ENCODE measurements around the gene TMEM163.

Gene TMEM163

DNA sequence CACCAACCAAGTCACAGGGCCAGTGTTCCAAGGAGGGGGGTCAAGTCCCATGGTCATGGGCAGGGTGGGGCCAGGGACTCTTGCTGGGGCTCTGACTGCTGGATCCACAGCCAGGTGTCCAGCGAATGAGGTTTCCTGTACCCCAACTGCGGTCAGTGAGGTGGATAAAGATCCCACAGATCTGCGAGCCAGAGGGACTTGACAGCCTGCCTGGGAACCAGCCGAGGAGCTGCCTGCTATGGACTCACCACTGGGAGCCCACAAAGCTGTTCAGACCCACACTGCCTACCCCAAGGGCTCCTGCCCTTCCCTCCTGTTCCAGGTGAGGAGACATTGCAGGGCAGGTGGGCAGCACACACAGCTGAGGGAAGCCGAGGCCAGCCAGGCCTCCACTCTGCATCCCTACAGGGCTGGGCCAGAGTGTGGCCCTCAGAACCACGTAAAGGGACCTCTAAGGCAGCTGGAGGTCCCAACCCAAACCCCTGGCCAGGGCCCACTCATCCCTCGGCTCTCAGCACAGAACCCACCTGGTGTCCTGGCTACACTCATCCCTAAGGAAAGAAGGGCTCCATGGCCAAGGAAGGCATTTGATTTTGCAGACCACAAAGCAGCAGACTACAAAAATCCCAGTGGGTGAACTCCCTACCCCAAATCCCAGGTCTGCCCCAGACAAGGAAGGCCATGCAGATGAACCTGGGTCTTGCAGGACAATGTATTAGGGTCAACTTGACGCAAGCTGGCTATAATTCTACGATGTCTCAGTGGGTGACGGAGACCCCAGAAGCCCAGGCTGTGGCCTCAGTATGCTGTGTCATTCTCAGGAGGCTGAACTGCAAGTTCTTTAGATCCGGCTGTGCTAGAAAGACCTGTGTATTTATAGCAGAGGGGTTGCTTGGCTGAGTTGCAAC lies 255.8 kb downstream of the TMEM163 start:
- TF ChIP-seq GATA3 (IDR thresholded peaks at IDR 0.05; ENCODE audit: low read depth, low read length) (no peak), GATA2 (IDR thresholded peaks at IDR 0.05; ENCODE audit: low read depth, low read length) (no peak)

DNA sequence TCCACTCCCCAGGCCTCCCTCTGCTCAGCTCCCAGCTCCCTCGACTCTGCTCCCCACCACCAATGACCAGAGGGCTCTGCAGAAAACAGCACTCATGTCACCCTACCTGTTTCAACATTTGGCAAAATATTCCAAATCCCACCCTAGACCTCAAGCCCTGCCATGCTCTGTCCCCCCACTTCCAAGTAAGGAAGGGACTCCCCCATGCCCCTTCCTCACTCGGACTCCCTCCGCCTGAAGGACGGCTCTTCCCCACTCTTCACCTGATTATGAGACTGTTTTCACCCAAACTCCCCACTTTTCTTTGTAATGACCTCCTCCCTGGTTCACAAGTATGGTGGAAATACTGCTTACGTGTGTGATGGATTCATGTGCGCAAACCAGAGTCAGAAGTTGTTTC lies 256.5 kb downstream of the TMEM163 start:
- TF ChIP-seq GATA3 (IDR thresholded peaks at IDR 0.05; ENCODE audit: low read depth, low read length), result no peak
- TF ChIP-seq GATA2 (IDR thresholded peaks at IDR 0.05; ENCODE audit: low read depth, low read length), result no peak

DNA sequence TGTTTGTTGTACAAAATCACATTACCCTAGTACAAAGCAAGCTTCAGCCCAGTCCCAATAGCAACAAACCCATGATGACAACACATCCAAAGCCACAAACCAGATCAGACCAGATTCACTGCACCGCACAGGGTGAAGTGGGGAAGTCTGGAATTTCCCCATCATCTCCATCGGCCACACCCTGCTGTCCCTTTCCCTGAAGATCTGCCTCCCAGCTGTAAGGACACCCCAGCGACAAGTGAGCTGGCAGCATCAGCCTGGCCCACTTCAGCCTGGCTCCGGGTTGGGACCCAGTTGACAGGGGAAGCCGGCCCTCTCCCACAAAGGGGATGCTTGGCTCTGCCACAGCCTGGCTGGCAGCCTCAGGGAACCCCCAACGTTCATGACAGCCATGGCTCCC lies 257.3 kb downstream of the TMEM163 start:
- no peak for TF ChIP-seq GATA3 (IDR thresholded peaks at IDR 0.05; ENCODE audit: low read depth, low read length)

DNA sequence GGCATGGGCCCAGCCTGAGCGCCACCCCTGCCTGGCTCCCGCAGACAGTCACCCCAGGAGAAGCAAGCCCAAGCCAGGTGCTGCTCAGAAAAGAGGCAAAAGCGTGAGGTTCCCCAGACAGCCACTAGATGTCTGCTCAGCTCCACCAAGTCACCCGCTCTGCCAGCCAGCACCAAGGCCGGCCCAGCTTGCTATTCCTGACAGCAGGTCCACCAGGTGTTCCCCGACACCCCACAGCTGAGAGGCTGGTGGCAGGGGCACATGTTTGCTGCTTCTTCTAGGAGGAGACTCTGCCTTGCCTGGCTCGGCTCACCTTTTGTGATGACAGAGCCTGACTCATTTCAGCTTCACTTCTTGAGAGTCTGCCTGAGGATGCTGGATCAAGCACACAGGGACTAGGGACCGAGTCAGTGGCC lies 258.2 kb downstream of the TMEM163 start:
- TF ChIP-seq GATA2 (IDR thresholded peaks at IDR 0.05; ENCODE audit: low read depth, low read length) (no peak), GATA3 (IDR thresholded peaks at IDR 0.05; ENCODE audit: low read depth, low read length) (no peak)

DNA sequence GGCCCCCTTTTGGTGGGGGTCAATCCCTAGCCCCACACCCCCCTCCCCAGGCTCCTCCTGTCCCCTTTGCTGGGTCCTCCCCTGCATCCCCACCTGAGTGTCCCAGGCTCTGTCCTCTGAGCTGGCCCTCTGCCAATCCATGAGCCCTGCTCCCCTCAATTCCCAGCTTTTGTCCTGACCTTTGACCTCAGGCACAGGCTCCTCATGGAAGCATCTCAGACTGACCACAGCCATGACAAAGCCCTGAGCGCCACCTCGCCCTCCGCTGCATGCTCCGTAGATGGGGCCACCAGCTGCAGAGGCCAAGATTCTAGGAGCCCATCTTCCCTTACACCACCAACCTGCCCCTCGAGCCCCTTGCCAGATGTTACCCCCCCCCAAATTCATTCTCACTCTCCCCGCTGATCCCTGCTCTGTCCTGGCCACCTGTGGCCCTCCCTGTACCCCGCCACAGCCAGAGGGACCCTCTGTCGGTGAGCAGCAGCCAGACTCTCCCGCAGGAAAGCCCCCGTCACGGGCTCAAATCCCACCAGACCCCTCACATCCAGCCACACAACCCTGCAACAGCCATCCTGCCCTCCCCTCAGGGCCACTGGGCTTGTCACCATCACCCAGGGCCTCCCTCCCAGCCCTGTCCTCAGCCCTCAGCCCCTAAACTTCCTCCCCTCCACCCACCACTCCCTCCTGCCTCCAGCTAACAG lies 258.9 kb downstream of the TMEM163 start:
- TF ChIP-seq GATA2 (IDR thresholded peaks at IDR 0.05; ENCODE audit: low read depth, low read length) (no peak), GATA3 (IDR thresholded peaks at IDR 0.05; ENCODE audit: low read depth, low read length) (no peak)

DNA sequence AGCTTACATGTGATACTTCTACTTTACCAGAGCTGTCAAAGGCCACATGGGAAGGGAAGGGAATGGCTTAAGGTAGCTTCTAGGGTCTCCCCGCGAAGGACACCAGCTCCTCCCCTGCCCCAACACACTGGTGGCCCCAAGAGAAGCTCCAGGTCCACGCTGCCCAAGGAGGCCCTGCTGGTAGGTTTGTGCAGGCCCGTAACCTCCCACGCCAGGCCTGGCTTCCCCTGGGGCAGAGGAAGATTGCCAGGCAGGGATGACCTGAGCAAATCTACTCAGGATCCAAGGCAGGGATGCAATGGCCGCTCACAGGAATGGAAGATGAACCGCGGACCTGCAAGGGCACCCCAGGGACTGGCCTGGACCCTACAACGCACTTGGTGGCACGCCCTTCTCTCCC lies 259.9 kb downstream of the TMEM163 start:
- no peak for TF ChIP-seq GATA2 (IDR thresholded peaks at IDR 0.05; ENCODE audit: low read depth, low read length)
- no peak for TF ChIP-seq GATA3 (IDR thresholded peaks at IDR 0.05; ENCODE audit: low read depth, low read length)

DNA sequence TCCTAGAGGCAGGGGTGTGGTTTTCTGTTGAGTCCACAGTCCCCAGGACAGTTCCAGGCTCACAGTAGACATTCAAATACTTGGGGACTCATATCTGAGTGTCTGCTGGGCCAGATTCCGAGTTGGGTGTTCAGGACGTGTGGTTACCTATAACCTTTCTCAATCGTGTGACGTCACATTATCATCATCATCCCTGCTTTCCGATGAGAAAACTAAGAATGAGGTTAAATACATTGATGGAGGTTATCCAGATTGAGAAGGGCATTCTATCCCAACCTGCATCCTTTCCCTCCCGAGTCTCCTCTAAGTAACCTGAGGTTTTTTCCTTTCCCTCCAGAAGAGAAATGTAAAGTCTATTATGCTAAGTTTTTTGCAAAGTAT lies 260.3 kb downstream of the TMEM163 start:
- TF ChIP-seq GATA3 (IDR thresholded peaks at IDR 0.05; ENCODE audit: low read depth, low read length) (no peak), GATA2 (IDR thresholded peaks at IDR 0.05; ENCODE audit: low read depth, low read length) (no peak)

DNA sequence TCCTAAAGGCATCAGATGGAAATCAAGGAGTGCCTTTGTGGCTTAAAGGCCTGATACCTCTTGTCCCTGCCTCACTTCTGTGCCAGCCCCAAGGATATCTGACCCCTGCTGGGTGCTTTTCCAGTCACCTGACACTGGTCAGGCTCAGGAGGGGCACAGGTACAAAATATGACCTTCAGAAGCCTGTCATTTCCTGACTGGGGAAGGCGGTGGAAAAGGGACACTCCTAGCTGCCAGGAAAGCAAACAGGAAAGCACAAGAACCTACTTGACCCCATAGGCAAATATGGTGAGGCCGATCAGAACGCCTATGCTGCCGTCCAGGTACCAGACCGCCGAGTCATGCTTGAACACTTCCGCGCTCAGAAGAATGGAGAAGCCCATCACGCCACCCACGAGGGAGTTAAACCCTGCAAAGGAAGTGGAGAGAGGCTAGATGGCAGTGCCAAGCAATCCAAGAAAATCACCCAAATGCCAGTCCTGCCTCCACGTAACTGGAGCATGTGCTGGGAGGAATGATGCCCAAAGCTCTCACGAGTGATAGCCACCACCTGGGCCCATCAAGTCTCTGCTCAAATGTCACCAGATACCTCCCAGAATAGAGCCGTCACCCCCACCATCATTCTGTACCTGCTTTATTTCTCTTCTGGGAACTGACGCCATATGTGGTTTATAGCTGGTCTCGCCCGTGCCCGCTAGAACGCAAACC lies 260.9 kb downstream of the TMEM163 start:
- TF ChIP-seq GATA3 (IDR thresholded peaks at IDR 0.05; ENCODE audit: low read depth, low read length) (no peak), GATA2 (IDR thresholded peaks at IDR 0.05; ENCODE audit: low read depth, low read length) (no peak)

DNA sequence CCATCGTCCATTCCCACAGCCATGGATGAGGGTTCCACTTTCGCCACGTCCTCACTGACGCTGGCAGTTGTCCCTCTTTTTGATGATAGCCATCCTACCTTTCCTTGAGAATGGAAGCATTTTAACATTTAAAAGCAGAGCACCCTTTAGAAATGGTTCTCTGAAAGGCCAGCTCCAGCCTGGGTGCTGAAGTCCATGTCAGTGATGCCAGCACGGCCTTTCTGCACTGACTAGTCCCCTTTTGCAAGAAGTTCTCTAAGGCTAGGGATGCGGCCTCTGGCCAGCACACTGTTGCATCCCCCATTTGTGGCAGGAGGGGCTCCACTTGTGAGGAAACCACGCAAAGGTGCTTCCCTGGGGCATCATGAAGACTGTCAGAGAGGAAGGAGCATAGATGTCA lies 261.4 kb downstream of the TMEM163 start:
- TF ChIP-seq GATA3 (IDR thresholded peaks at IDR 0.05; ENCODE audit: low read depth, low read length) (no peak), GATA2 (IDR thresholded peaks at IDR 0.05; ENCODE audit: low read depth, low read length) (no peak)

DNA sequence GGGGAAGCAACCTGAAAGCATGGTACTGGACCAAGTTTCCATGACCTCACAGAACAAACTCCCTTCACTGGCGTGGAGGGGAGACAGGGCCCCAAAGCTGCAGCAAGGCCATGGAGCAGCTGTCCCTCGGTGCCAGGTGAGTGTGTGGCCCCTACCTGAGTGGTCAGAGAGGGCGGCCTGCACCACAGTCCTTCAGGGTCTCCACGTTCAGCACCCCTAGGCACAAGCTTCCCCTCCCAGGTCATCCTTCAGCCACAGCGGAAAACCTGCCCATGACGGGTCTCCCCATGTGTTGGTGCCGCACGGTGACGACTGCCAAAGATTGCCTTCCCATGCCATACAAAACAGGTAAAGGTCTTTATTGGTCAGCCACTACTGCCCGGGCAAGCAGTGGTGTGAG lies 263.4 kb downstream of the TMEM163 start:
- TF ChIP-seq GATA3 (IDR thresholded peaks at IDR 0.05; ENCODE audit: low read depth, low read length) (no peak), GATA2 (IDR thresholded peaks at IDR 0.05; ENCODE audit: low read depth, low read length) (no peak)

DNA sequence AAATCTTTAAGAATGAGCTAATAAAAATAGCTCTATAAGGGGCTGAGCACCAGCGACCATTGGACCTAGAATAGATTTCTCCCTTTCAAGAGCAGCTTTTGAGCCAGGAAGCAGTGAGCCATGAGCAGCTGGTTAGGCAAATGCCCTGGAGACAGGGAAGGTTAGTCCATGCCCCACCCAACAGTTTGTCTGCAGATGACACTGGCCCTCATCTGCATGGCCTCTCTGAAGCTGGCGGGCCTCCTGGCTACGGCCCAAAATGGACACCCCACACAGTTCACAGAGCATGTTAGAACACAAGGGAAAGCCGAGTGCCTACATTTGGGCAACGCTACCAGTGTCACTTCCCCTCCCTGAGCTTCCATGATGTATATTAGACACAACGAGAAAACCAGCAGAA lies 263.9 kb downstream of the TMEM163 start:
- TF ChIP-seq GATA2 (IDR thresholded peaks at IDR 0.05; ENCODE audit: low read depth, low read length) (no peak), GATA3 (IDR thresholded peaks at IDR 0.05; ENCODE audit: low read depth, low read length) (no peak)

DNA sequence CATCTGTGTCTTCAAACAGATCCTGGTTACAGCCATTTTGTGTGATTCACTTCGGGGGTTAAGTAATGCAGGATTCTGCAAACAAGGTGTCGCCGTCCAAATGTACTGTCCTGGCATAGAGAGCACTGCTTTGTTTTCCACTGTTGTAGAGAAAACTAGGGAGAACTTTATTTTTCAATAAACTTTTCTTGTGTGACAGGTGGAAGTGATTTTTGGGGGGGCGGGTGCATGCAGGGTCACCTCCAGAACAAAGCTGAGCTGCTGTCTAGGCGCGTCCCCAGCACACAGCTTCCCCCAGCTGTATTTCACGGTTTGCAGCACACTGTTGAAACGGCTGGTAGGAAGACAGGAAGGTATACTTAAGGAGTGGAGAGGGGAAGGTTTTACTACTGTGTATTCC lies 264.4 kb downstream of the TMEM163 start:
- TF ChIP-seq GATA2 (IDR thresholded peaks at IDR 0.05; ENCODE audit: low read depth, low read length), result no peak
- no peak for TF ChIP-seq GATA3 (IDR thresholded peaks at IDR 0.05; ENCODE audit: low read depth, low read length)

DNA sequence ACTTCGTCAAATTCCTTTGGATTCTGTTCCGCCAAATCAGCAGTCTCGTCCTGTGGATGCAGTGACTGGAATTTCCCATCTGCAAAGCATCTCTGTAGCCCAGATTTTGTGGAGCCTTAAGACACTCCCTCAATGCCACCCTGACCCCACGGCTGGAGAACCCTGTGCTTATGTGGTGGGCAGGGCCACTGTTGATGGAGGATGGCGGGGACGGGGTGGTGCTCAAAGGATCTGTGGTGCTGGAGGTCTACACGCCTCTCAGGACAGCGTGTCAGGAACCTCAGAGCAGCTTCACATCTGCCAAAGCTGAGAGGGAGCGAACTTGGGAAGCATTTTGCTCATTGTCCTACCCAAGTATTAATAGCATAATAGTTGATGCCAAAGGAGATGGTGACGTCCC lies 264.8 kb downstream of the TMEM163 start:
- TF ChIP-seq GATA2 (IDR thresholded peaks at IDR 0.05; ENCODE audit: low read depth, low read length) (no peak), GATA3 (IDR thresholded peaks at IDR 0.05; ENCODE audit: low read depth, low read length) (no peak)

DNA sequence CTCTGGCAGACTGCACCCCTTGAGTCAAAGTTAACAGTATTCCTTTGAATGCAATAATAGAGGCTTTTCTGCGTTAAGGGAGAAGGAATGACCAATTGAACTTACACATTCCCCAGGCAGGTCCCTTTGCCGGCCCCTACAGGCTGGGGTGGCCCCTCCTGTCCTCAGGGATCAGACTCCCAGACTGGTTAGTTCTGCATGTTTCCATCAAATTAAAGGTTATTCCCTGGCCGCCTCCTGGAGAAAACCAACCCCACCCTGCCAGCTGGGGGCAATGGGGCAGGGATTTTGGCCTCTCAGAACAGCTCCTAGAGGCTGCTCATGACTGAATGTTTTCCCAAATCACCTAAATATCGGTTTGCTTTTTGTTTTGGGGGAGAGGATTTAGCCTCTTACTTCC lies 265.3 kb downstream of the TMEM163 start:
- TF ChIP-seq GATA3 (IDR thresholded peaks at IDR 0.05; ENCODE audit: low read depth, low read length) (no peak), GATA2 (IDR thresholded peaks at IDR 0.05; ENCODE audit: low read depth, low read length) (no peak)
